HCT116 (cell line): ENCODE data around the gene FAM227A. TPM values are rescaled to one million over a fixed set of nuclear protein-coding genes. Genes with fewer than 3 reads are reported as not detected.

Experiments
- ATAC-seq: fragments of 200-7000 bp; cut with Tn5 transposase; 2 replicates; pipeline ENCODE4 v1.9.1; 2020; ENCODE audit warnings: mild to moderate bottlenecking, moderate library complexity
- BruUV-seq: library from RNA; stranded (reverse); fragments of 400-500 nt; replicated peaks from 2 replicates; lab custom pipeline; 2021; lab: Mats Ljungman, UMichigan
- CTCF ChIA-PET: fragments of 300-600 bp; sonication (Branson Sonifier 250); formaldehyde crosslinking; loops from one replicate; lab custom pipeline; 2021; ENCODE audit warnings: antibody characterized with exemption; lab: Charles Lee
- POLR2A ChIA-PET: fragments of 300-600, 350-600 bp; sonication (Branson Sonifier 250); formaldehyde crosslinking; loops from one replicate; lab custom pipeline; 2021; ENCODE audit warnings: antibody characterized with exemption; lab: Charles Lee
- RAD21 ChIA-PET, 2 experiments: fragments of 300-600 bp; sonication (Branson Sonifier 250); formaldehyde crosslinking; loops; one replicate each; lab custom pipeline; 2023; ENCODE audit warnings: low total read pairs in 2 of 2; ENCODE audit not compliant: uncharacterized antibody in 2 of 2, unreplicated experiment in 2 of 2, low non-redundant PET in 1 of 2; lab: Charles Lee
- DNase-seq: peaks from one replicate; pipeline ENCODE4 v3.0.0-alpha.2; 2010; ENCODE audit warnings: low read depth, low spot score
- H2AFZ ChIP-seq: fragments of 200-600 bp; shearing (Covaris generic), sonication (generic); 2 replicates; pipeline ENCODE4 v1.6.1; 2017; ENCODE audit warnings: low read depth, mixed run types, mixed read lengths, antibody characterized with exemption, low read length; ENCODE audit not compliant: poor library complexity, severe bottlenecking
- H3K27ac ChIP-seq: 2 replicates; pipeline ENCODE4 v1.5.1; 2012; ENCODE audit warnings: low read depth, low read length
- H3K27me3 ChIP-seq: fragments of 200-600 bp; sonication (generic); 2 replicates; pipeline ENCODE4 v1.6.1; 2016; ENCODE audit warnings: mixed run types, low read length, mixed read lengths; ENCODE audit not compliant: insufficient read depth
- H3K36me3 ChIP-seq, 2 experiments: fragments of 200-500 bp in 1 of 2; fragments of 200-600 bp in 1 of 2; sonication (Bioruptor generic) in 1 of 2; sonication (generic) in 1 of 2; 2 replicates each; pipeline versions ENCODE4 v1.5.1 to v1.6.1; 2014 to 2016; ENCODE audit warnings: low read length in 2 of 2, inconsistent platforms in 1 of 2, mixed read lengths in 1 of 2, mixed run types in 1 of 2; ENCODE audit not compliant: insufficient read depth in 2 of 2, control insufficient read depth in 1 of 2
- H3K4me1 ChIP-seq, 2 experiments: fragments of 200-600 bp in 1 of 2; sonication (generic) in 1 of 2; 2 replicates each; pipeline versions ENCODE4 v1.5.1 to v1.6.1; 2012 to 2017; ENCODE audit warnings: low read length in 2 of 2, inconsistent platforms in 1 of 2, mild to moderate bottlenecking in 1 of 2, mixed read lengths in 1 of 2, mixed run types in 1 of 2, moderate library complexity in 1 of 2; ENCODE audit not compliant: insufficient read depth in 2 of 2, control insufficient read depth in 1 of 2
- H3K4me2 ChIP-seq: fragments of 200-600 bp; sonication (generic); 2 replicates; pipeline ENCODE4 v1.6.1; 2017; ENCODE audit warnings: mixed run types, low read length, mixed read lengths
- H3K4me3 ChIP-seq, 2 experiments: fragments of 200-600 bp in 1 of 2; sonication (generic) in 1 of 2; replicated peaks in 1 of 2; 2 replicates each; pipeline ENCODE4 v1.5.1; 2011 to 2016; ENCODE audit warnings: low read length in 2 of 2, control low read depth in 1 of 2, low read depth in 1 of 2, mild to moderate bottlenecking in 1 of 2, mixed read lengths in 1 of 2, mixed run types in 1 of 2
- H3K79me2 ChIP-seq: fragments of 200-600 bp; sonication (generic); 2 replicates; pipeline ENCODE4 v1.6.1; 2017; ENCODE audit warnings: mild to moderate bottlenecking, mixed run types, low read length, moderate library complexity, mixed read lengths; ENCODE audit not compliant: insufficient read depth
- H3K9ac ChIP-seq: fragments of 200-600 bp; sonication (generic); 2 replicates; pipeline ENCODE4 v1.6.1; 2016; ENCODE audit warnings: low read length, mixed read lengths
- H3K9me2 ChIP-seq: fragments of 200-600 bp; sonication (generic), shearing (Covaris generic); 2 replicates; pipeline ENCODE4 v1.6.1; 2017; ENCODE audit warnings: mixed run types, mild to moderate bottlenecking, moderate library complexity; ENCODE audit not compliant: insufficient read depth
- H3K9me3 ChIP-seq, 2 experiments: fragments of 200-500 bp in 1 of 2; fragments of 200-600 bp in 1 of 2; sonication (Bioruptor generic) in 1 of 2; sonication (generic) in 1 of 2; 2 replicates each; pipeline ENCODE4 v1.6.1; 2014 to 2017; ENCODE audit warnings: low read length in 2 of 2, mixed read lengths in 2 of 2, inconsistent platforms in 1 of 2, low read depth in 1 of 2, mild to moderate bottlenecking in 1 of 2, mixed run types in 1 of 2, moderate library complexity in 1 of 2; ENCODE audit not compliant: control insufficient read depth in 1 of 2, insufficient read depth in 1 of 2
- H4K20me1 ChIP-seq: fragments of 200-600 bp; sonication (generic), shearing (Covaris generic); 2 replicates; pipeline ENCODE4 v1.6.1; 2017; ENCODE audit warnings: mixed run types, mild to moderate bottlenecking, moderate library complexity; ENCODE audit not compliant: insufficient read depth
- CBX3 ChIP-seq: IDR thresholded peaks from 2 replicates; pipeline ENCODE4 v1.6.1; 2012; ENCODE audit warnings: low read depth
- EGR1 ChIP-seq: IDR thresholded peaks from 2 replicates; pipeline ENCODE4 v1.6.1; 2012; ENCODE audit warnings: low read depth
- ELF1 ChIP-seq: IDR thresholded peaks from 2 replicates; pipeline ENCODE4 v1.6.1; 2012; ENCODE audit warnings: low read depth, borderline replicate concordance
- FOSL1 ChIP-seq: IDR thresholded peaks from 2 replicates; pipeline ENCODE4 v1.6.1; 2012; ENCODE audit warnings: low read depth
- POLR2A ChIP-seq: IDR thresholded peaks from 2 replicates; pipeline ENCODE4 v1.7.0; 2011; ENCODE audit warnings: borderline replicate concordance; ENCODE audit not compliant: insufficient read depth, insufficient read length; ENCODE audit errors: extremely low read depth
- POLR2AphosphoS5 ChIP-seq: IDR thresholded peaks from 2 replicates; pipeline ENCODE4 v1.6.1; 2011; ENCODE audit warnings: mild to moderate bottlenecking, low read depth, low read length, moderate library complexity
- RAD21 ChIP-seq: IDR thresholded peaks from 2 replicates; pipeline ENCODE4 v1.6.1; 2012; ENCODE audit warnings: low read depth, mild to moderate bottlenecking
- SIN3A ChIP-seq: IDR thresholded peaks from 2 replicates; pipeline ENCODE4 v1.6.1; 2012; ENCODE audit warnings: low read depth
- SP1 ChIP-seq: IDR thresholded peaks from 2 replicates; pipeline ENCODE4 v1.6.1; 2012; ENCODE audit warnings: low read depth
- SRF ChIP-seq: IDR thresholded peaks from 2 replicates; pipeline ENCODE4 v1.6.1; 2012; ENCODE audit warnings: low read depth
- YY1 ChIP-seq: IDR thresholded peaks from 2 replicates; pipeline ENCODE4 v1.6.1; 2011; ENCODE audit warnings: low read length, low read depth, moderate library complexity, mild to moderate bottlenecking; ENCODE audit not compliant: insufficient replicate concordance; ENCODE audit errors: extremely low read depth
- ZFX ChIP-seq: fragments of 450-650 bp; IDR thresholded peaks from 2 replicates; pipeline ENCODE4 v1.6.1; 2017
- intact Hi-C: fragments of 100-400 bp; cut with micrococcal nuclease; formaldehyde crosslinking; loops from 2 replicates; pipeline ENCODE4 v1.10.0; 2022
- total RNA-seq: library from RNA; stranded (reverse); gene quantifications from one replicate; pipeline ENCODE4 v1.2.1, GENCODE V29; 2021; ENCODE audit not compliant: unreplicated experiment
- TF ChIP-seq, protein P1 (sequence below): IDR thresholded peaks from 2 replicates; pipeline ENCODE4 v1.6.1; 2012
- TF ChIP-seq, protein P2 (sequence below): IDR thresholded peaks from 2 replicates; pipeline ENCODE4 v1.6.1; 2012; ENCODE audit warnings: low read depth
- TF ChIP-seq, protein P3 (sequence below): IDR thresholded peaks from 2 replicates; pipeline ENCODE4 v1.6.1; 2012
- TF ChIP-seq, protein P4 (sequence below), 3 experiments: fragments of 200-600 bp in 1 of 3; sonication (generic) in 1 of 3; IDR thresholded peaks in 2 of 3; conservative IDR thresholded peaks in 1 of 3; 2 replicates each; pipeline ENCODE4 v1.5.1; 2012 to 2017; ENCODE audit warnings: low read depth in 2 of 3, low read length in 2 of 3, antibody characterized with exemption in 1 of 3, borderline replicate concordance in 1 of 3, control low read depth in 1 of 3, mild to moderate bottlenecking in 1 of 3, mixed read lengths in 1 of 3, mixed run types in 1 of 3, moderate library complexity in 1 of 3; ENCODE audit not compliant: insufficient read depth in 1 of 3
- TF ChIP-seq, protein P5 (sequence below): IDR thresholded peaks from 2 replicates; pipeline ENCODE4 v1.6.1; 2011; ENCODE audit warnings: mild to moderate bottlenecking, low read length, moderate library complexity; ENCODE audit not compliant: insufficient replicate concordance; ENCODE audit errors: extremely low read depth

The FAM227A gene
- total RNA-seq, 1 experiment from 2014 or later: 3.9 TPM

DNA sequence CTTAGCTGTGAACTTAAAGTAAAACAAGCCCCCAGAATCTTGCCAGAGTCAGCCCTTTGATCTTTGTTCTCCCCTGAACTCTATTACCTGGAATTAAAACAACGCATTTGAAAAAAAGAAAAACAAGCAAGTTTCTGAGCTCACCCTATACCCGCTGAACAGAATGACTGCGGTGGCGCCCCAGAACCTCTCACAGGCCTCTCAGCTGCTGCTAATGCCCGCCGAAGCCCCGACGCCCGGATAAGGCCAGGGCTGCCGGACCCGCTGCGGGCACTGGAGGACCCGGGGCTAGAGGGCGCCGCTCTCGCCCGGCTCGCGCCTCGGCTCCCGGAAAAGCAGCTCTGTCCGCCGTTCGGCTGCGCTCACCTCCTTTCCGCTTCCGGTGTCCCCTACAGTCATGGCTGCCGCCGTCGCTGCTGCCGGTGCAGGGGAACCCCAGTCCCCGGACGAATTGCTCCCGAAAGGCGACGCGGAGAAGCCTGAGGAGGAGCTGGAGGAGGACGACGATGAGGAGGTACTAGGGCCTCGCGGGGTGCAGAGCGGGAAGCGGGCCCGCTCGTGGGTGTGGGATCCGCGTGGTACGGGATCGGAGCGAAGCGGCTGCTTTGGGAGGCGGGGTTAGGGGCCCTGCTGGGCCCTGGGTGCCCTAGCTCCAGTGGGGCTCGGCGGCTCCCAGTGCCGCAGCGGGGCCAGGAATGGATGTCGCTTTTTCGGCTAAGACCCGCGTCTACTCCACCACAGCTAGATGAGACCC, 25.6 kb upstream of the FAM227A start, which contains the start of gene TOMM22:
TOMM22 (plus strand) TSS at position 376 of the 754 bp plus-strand sequence; CDS start at position 398, 22 bp downstream.
- H3K36me3 ChIP-seq: peaks cover 23 to 37% of the 10 kb centered on the region in 2 experiments
- intact Hi-C loops: loop anchor here (1.0 to 2.0 kb wide), 2 partner anchors 25 to 629 kb away; partner anchors contain the start of genes CBY1 and FAM227A
- DNase-seq (peak; percentile 72), ATAC-seq (peak; percentile 98)
- H3K4me2 ChIP-seq: peak within 1 kb of the TSS; percentile 78
- H3K27ac ChIP-seq: peak within 1 kb of the TSS; percentile 75
- H3K79me2 ChIP-seq: peaks cover 42% of the 10 kb centered on the region
- ChIA-PET RAD21 (interaction anchor here (1.0 to 1.4 kb wide), 2 partner anchors 17 to 24 kb away, joined by 3 to 4 read pairs; partner anchors contain the start of gene GTPBP1 (in 1 of the 2)), POLR2A (interaction anchor here (0.7 to 4.6 kb wide), 7 partner anchors 10 to 283 kb away, joined by 3 to 26 read pairs (median 4); partner anchors contain the start of gene GTPBP1), CTCF (interaction anchor here (0.7 to 1.7 kb wide), 12 partner anchors 9 to 629 kb away, joined by 3 to 13 read pairs (median 4); partner anchors contain the start of gene GTPBP1)
- peak within 1 kb of the TSS; percentile 75 for H2AFZ ChIP-seq
- BruUV-seq: no TSS peak
- H3K4me1 ChIP-seq: peaks cover 2 to 12% of the 10 kb centered on the region in 2 experiments; a peak in 3 of 4 replicates
- H3K9me2 ChIP-seq: no peaks in the 10 kb centered on the region
- peaks cover 4 to 7% of the 10 kb centered on the region in 2 experiments; a peak in 1 of 4 replicates for H3K9me3 ChIP-seq
- H3K4me3 ChIP-seq: peak within 1 kb of the TSS; percentile 75 to 98
- peak within 1 kb of the TSS; percentile 89 for H3K9ac ChIP-seq
- H3K27me3 ChIP-seq: no peaks in the 10 kb centered on the region
- no peaks in the 10 kb centered on the region for H4K20me1 ChIP-seq
- TF ChIP-seq SRF (peak; percentile 68), POLR2A (peak; percentile 77), FOSL1 (no peak), POLR2AphosphoS5 (peak; percentile 84), YY1 (peak; percentile 97), SIN3A (peak; percentile 81; the same call in 1 of the 2 replicates), RAD21 (peak; percentile 60), ELF1 (peak; percentile 73), SP1 (peak; percentile 75), ZFX (peak; percentile 81), CBX3 (peak; percentile 93), EGR1 (peak; percentile 62; the same call in 1 of the 2 replicates)
- TF ChIP-seq, protein P1, sequence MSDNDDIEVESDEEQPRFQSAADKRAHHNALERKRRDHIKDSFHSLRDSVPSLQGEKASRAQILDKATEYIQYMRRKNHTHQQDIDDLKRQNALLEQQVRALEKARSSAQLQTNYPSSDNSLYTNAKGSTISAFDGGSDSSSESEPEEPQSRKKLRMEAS: peak; percentile 84
- TF ChIP-seq, protein P2, sequence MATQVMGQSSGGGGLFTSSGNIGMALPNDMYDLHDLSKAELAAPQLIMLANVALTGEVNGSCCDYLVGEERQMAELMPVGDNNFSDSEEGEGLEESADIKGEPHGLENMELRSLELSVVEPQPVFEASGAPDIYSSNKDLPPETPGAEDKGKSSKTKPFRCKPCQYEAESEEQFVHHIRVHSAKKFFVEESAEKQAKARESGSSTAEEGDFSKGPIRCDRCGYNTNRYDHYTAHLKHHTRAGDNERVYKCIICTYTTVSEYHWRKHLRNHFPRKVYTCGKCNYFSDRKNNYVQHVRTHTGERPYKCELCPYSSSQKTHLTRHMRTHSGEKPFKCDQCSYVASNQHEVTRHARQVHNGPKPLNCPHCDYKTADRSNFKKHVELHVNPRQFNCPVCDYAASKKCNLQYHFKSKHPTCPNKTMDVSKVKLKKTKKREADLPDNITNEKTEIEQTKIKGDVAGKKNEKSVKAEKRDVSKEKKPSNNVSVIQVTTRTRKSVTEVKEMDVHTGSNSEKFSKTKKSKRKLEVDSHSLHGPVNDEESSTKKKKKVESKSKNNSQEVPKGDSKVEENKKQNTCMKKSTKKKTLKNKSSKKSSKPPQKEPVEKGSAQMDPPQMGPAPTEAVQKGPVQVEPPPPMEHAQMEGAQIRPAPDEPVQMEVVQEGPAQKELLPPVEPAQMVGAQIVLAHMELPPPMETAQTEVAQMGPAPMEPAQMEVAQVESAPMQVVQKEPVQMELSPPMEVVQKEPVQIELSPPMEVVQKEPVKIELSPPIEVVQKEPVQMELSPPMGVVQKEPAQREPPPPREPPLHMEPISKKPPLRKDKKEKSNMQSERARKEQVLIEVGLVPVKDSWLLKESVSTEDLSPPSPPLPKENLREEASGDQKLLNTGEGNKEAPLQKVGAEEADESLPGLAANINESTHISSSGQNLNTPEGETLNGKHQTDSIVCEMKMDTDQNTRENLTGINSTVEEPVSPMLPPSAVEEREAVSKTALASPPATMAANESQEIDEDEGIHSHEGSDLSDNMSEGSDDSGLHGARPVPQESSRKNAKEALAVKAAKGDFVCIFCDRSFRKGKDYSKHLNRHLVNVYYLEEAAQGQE: no peak
- TF ChIP-seq, protein P3, sequence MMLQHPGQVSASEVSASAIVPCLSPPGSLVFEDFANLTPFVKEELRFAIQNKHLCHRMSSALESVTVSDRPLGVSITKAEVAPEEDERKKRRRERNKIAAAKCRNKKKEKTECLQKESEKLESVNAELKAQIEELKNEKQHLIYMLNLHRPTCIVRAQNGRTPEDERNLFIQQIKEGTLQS: no peak
- TF ChIP-seq, protein P4, sequence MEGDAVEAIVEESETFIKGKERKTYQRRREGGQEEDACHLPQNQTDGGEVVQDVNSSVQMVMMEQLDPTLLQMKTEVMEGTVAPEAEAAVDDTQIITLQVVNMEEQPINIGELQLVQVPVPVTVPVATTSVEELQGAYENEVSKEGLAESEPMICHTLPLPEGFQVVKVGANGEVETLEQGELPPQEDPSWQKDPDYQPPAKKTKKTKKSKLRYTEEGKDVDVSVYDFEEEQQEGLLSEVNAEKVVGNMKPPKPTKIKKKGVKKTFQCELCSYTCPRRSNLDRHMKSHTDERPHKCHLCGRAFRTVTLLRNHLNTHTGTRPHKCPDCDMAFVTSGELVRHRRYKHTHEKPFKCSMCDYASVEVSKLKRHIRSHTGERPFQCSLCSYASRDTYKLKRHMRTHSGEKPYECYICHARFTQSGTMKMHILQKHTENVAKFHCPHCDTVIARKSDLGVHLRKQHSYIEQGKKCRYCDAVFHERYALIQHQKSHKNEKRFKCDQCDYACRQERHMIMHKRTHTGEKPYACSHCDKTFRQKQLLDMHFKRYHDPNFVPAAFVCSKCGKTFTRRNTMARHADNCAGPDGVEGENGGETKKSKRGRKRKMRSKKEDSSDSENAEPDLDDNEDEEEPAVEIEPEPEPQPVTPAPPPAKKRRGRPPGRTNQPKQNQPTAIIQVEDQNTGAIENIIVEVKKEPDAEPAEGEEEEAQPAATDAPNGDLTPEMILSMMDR (IDR thresholded peaks at IDR 0.05 in 2 of 3, conservative IDR thresholded peaks at IDR 0.05 in 1 of 3; ENCODE audit: borderline replicate concordance in 1 of 3, insufficient read depth in 1 of 3, low read depth in 2 of 3, low read length in 2 of 3): peak; percentile 58 to 72 (median 64); a peak in 5 of 6 replicates
- TF ChIP-seq, protein P5, sequence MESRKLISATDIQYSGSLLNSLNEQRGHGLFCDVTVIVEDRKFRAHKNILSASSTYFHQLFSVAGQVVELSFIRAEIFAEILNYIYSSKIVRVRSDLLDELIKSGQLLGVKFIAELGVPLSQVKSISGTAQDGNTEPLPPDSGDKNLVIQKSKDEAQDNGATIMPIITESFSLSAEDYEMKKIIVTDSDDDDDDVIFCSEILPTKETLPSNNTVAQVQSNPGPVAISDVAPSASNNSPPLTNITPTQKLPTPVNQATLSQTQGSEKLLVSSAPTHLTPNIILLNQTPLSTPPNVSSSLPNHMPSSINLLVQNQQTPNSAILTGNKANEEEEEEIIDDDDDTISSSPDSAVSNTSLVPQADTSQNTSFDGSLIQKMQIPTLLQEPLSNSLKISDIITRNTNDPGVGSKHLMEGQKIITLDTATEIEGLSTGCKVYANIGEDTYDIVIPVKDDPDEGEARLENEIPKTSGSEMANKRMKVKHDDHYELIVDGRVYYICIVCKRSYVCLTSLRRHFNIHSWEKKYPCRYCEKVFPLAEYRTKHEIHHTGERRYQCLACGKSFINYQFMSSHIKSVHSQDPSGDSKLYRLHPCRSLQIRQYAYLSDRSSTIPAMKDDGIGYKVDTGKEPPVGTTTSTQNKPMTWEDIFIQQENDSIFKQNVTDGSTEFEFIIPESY: no peak
